Measurements from ENCODE around the gene AUNIP. TPM values are rescaled to one million over a fixed set of nuclear protein-coding genes. Genes with fewer than 3 reads are reported as not detected.

The AUNIP gene
- polyA plus RNA-seq, 2 of the 4 experiments (the other 2 are of a cell fraction) = 6.5 to 8.4 TPM

- peak overlapping the region; percentile 51 for H3K4me2 ChIP-seq
- no peak overlapping the region for H3K4me3 ChIP-seq
- H3K9me3 ChIP-seq = no peaks in the 10 kb centered on the region
- TF ChIP-seq ZFP36 (IDR thresholded peaks at IDR 0.05; ENCODE audit: borderline replicate concordance, partially characterized antibody) = peak; percentile 3
- peak in 1 of 2 experiments; percentile 59; a peak in 2 of 4 replicates for TF ChIP-seq CEBPB (IDR thresholded peaks at IDR 0.05)
- TF ChIP-seq FOSL2 (IDR thresholded peaks at IDR 0.05) = no peak
- no peak for TF ChIP-seq FOSL2 (CRISPR knock-in tag; IDR thresholded peaks at IDR 0.05)
- no peak for TF ChIP-seq POLR2A (IDR thresholded peaks at IDR 0.05; ENCODE audit: low read length)
- no peak for TF ChIP-seq PBX3 (IDR thresholded peaks at IDR 0.05)
- TF ChIP-seq KDM1A (IDR thresholded peaks at IDR 0.05; ENCODE audit: low read depth) = no peak
- no peak for TF ChIP-seq ESRRA (IDR thresholded peaks at IDR 0.05; ENCODE audit: borderline replicate concordance, low read length)
- peaks cover 64% of the 10 kb centered on the region for H3K4me1 ChIP-seq
- 88% methylated on average over 1 of the region's 1 CpG for WGBS (ENCODE audit: missing lambda C conversion rate)
- ATAC-seq (no peak), FAIRE-seq (no peak), DNase-seq (ENCODE audit: low read depth in 1 of 2, low spot score in 1 of 2) (no peak)
- peak overlapping the region in 1 of 2 experiments; percentile 41; a peak in 1 of 6 replicates for H3K27ac ChIP-seq
- ChIA-PET POLR2A (no interaction called here), CTCF (no interaction called here)
Observed at GRCh38 chr1:25870614-25871013, 11.4 kb upstream of the AUNIP start.

- H3K27ac ChIP-seq = peak overlapping the region in 1 of 2 experiments; percentile 41; a peak in 1 of 6 replicates
- H3K9me3 ChIP-seq = no peaks in the 10 kb centered on the region
- ChIA-PET POLR2A (no interaction called here), CTCF (no interaction called here)
- FAIRE-seq (no peak), ATAC-seq (no peak), DNase-seq (ENCODE audit: low read depth in 1 of 2, low spot score in 1 of 2) (no peak)
- TF ChIP-seq BHLHE40 (IDR thresholded peaks at IDR 0.05; ENCODE audit: low read depth, low read length) (no peak), ZFP36 (IDR thresholded peaks at IDR 0.05; ENCODE audit: borderline replicate concordance, partially characterized antibody) (no peak), PBX3 (IDR thresholded peaks at IDR 0.05) (no peak), RCOR1 (IDR thresholded peaks at IDR 0.05; ENCODE audit: low read depth, low read length) (no peak), HES2 (IDR thresholded peaks at IDR 0.05) (no peak), RNF2 (IDR thresholded peaks at IDR 0.05; ENCODE audit: borderline replicate concordance, low read depth) (no peak), PHF8 (IDR thresholded peaks at IDR 0.05; ENCODE audit: borderline replicate concordance, low read depth) (no peak), MYC (IDR thresholded peaks at IDR 0.05; ENCODE audit: borderline replicate concordance, low read length) (no peak), CHD2 (IDR thresholded peaks at IDR 0.05; ENCODE audit: low read length, partially characterized antibody) (no peak), ESRRA (IDR thresholded peaks at IDR 0.05; ENCODE audit: borderline replicate concordance, low read length) (no peak), POLR2A (IDR thresholded peaks at IDR 0.05; ENCODE audit: low read length) (no peak), SREBF2 (IDR thresholded peaks at IDR 0.05) (no peak)
- peak overlapping the region; percentile 51; the same call in 1 of the 3 replicates for H3K4me2 ChIP-seq
- H3K4me1 ChIP-seq = peaks cover 62% of the 10 kb centered on the region
- H3K4me3 ChIP-seq = no peak overlapping the region
- 100% methylated on average over 3 of the region's 6 CpGs for WGBS (ENCODE audit: missing lambda C conversion rate)
Observed at GRCh38 chr1:25869909-25870606, 10.8 kb upstream of the AUNIP start.

GRCh38 chr1:25867210-25867991, 8.1 kb upstream of the AUNIP start:
- 41% methylated on average over 8 of the region's 9 CpGs for WGBS (ENCODE audit: missing lambda C conversion rate)
- H3K4me3 ChIP-seq = no peak overlapping the region
- ATAC-seq = peak; percentile 33 to 54; a peak in 3 of 6 replicates
- no peaks in the 10 kb centered on the region for H3K9me3 ChIP-seq
- no peak for FAIRE-seq
- no peak for TF ChIP-seq TP53 (CRISPR knock-in tag; IDR thresholded peaks at IDR 0.05)
- no peak for TF ChIP-seq RNF2 (IDR thresholded peaks at IDR 0.05; ENCODE audit: borderline replicate concordance, low read depth)
- TF ChIP-seq HOXB5 (CRISPR knock-in tag; IDR thresholded peaks at IDR 0.05) = no peak
- TF ChIP-seq RAD21 (conservative IDR thresholded peaks at IDR 0.05 in 1 of 2, IDR thresholded peaks at IDR 0.05 in 1 of 2) = no peak
- no peak for TF ChIP-seq FOSL2 (IDR thresholded peaks at IDR 0.05)
- TF ChIP-seq FOSL2 (CRISPR knock-in tag; IDR thresholded peaks at IDR 0.05) = no peak
- no peak for TF ChIP-seq CTCF (IDR thresholded peaks at IDR 0.05)
- TF ChIP-seq POLR2AphosphoS2 (conservative IDR thresholded peaks at IDR 0.05; ENCODE audit: low read length) = no peak
- DNase-seq (ENCODE audit: low read depth in 1 of 2, low spot score in 1 of 2) = peak in 1 of 2 experiments; percentile 37
- H3K4me1 ChIP-seq = peaks cover 47% of the 10 kb centered on the region
- peak overlapping the region; percentile 63 to 77 for H3K27ac ChIP-seq
- POLR2A ChIA-PET = no interaction called here
- H3K4me2 ChIP-seq = peak overlapping the region; percentile 75
- CTCF ChIA-PET = interaction anchor here (0.6 to 1.5 kb wide), 3 partner anchors 25 to 90 kb away, joined by 3 to 6 read pairs (median 4); no protein-coding TSS in a partner anchor

Data from A549 (cell line).